Panc1 (cell line): ENCODE measurements around the gene ERC2. TPM values are rescaled to one million over a fixed set of nuclear protein-coding genes. Genes with fewer than 3 reads are reported as not detected.

Experiments
- ATAC-seq: fragments of 200-7000 bp; cut with Tn5 transposase; 2 replicates; pipeline ENCODE4 v1.9.1; 2020; ENCODE audit warnings: mild to moderate bottlenecking, moderate library complexity
- BruUV-seq: library from RNA; stranded (reverse); fragments of 400-500 nt; replicated peaks from 2 replicates; lab custom pipeline; 2021; lab: Mats Ljungman, UMichigan
- CTCF ChIA-PET: fragments of 300-600 bp; sonication (Branson Sonifier 250); formaldehyde crosslinking; loops from one replicate; lab custom pipeline; 2022; ENCODE audit warnings: antibody characterized with exemption; lab: Charles Lee
- POLR2A ChIA-PET: fragments of 300-600 bp; sonication (Branson Sonifier 250); formaldehyde crosslinking; loops from one replicate; lab custom pipeline; 2022; ENCODE audit warnings: antibody characterized with exemption; lab: Charles Lee
- DNase-seq: peaks from one replicate; pipeline ENCODE4 v3.0.0-alpha.2; 2010; ENCODE audit warnings: low read depth, low spot score
- H3K27ac ChIP-seq: 2 replicates; pipeline ENCODE4 v1.5.1; 2011; ENCODE audit warnings: mild to moderate bottlenecking, low read length, inconsistent platforms
- H3K27me3 ChIP-seq: fragments of 200-500 bp; sonication (Bioruptor generic); 2 replicates; pipeline ENCODE4 v1.6.0; 2014; ENCODE audit warnings: low read length, inconsistent platforms; ENCODE audit not compliant: control insufficient read depth, insufficient read depth
- H3K36me3 ChIP-seq: fragments of 200-500 bp; sonication (Bioruptor generic); 2 replicates; pipeline ENCODE4 v1.5.1; 2014; ENCODE audit warnings: inconsistent platforms, mild to moderate bottlenecking, low read length, moderate library complexity; ENCODE audit not compliant: control insufficient read depth, insufficient read depth
- H3K4me1 ChIP-seq: 2 replicates; pipeline ENCODE4 v1.5.1; 2011; ENCODE audit warnings: inconsistent platforms, mild to moderate bottlenecking, low read length, moderate library complexity; ENCODE audit not compliant: control insufficient read depth, insufficient read depth
- H3K4me3 ChIP-seq, 2 experiments: 2 replicates each; pipeline ENCODE4 v1.5.1; 2011 to 2012; ENCODE audit warnings: low read depth in 2 of 2, low read length in 2 of 2, mild to moderate bottlenecking in 2 of 2, inconsistent platforms in 1 of 2, moderate library complexity in 1 of 2
- H3K9me3 ChIP-seq: fragments of 200-500 bp; sonication (Bioruptor generic); 2 replicates; pipeline ENCODE4 v1.5.1; 2014; ENCODE audit warnings: low read depth, mild to moderate bottlenecking, inconsistent platforms, low read length, moderate library complexity; ENCODE audit not compliant: control insufficient read depth, insufficient read depth
- CTCF ChIP-seq: fragments of 450-650 bp; IDR thresholded peaks from 2 replicates; pipeline ENCODE4 v1.5.1; 2017; ENCODE audit warnings: mild to moderate bottlenecking
- POLR2AphosphoS5 ChIP-seq: IDR thresholded peaks from 2 replicates; pipeline ENCODE4 v1.6.1; 2012; ENCODE audit warnings: mild to moderate bottlenecking, low read depth, low read length, moderate library complexity
- REST ChIP-seq, 2 experiments: IDR thresholded peaks; 2 replicates each; pipeline ENCODE4 v1.6.1; 2011 to 2012; ENCODE audit warnings: low read depth in 2 of 2, control low read depth in 1 of 2, low read length in 1 of 2, mild to moderate bottlenecking in 1 of 2, moderate library complexity in 1 of 2; ENCODE audit not compliant: insufficient read depth in 1 of 2
- SIN3A ChIP-seq: IDR thresholded peaks from 2 replicates; pipeline ENCODE4 v1.6.1; 2012; ENCODE audit warnings: low read depth, mild to moderate bottlenecking, low read length, moderate library complexity, borderline replicate concordance; ENCODE audit not compliant: insufficient read depth
- TCF7L2 ChIP-seq: IDR thresholded peaks from 2 replicates; pipeline ENCODE4 v1.6.1; 2011; ENCODE audit warnings: mild to moderate bottlenecking, low read depth, low read length, inconsistent platforms
- in situ Hi-C: cut with HindIII; loops from 2 replicates; pipeline ENCODE4 v1.10.0; 2016; ENCODE audit warnings: low sequenced_read_pairs, low pct_unique_long_range_greater_than_20kb
- intact Hi-C: fragments of 100-400 bp; cut with micrococcal nuclease; formaldehyde crosslinking; loops from one replicate; pipeline ENCODE4 v1.10.0; 2022; ENCODE audit not compliant: unreplicated experiment
- total RNA-seq: library from RNA; stranded (reverse); gene quantifications from one replicate; pipeline ENCODE4 v1.2.1, GENCODE V29; 2021; ENCODE audit not compliant: unreplicated experiment

ERC2 gene
- total RNA-seq, 1 experiment from 2014 or later = 0.33 TPM

- TF ChIP-seq REST (IDR thresholded peaks at IDR 0.05; ENCODE audit: insufficient read depth in 1 of 2, low read depth in 2 of 2, low read length in 1 of 2) (no peak), SIN3A (no peak), TCF7L2 (no peak), POLR2AphosphoS5 (no peak), CTCF (no peak)
- Histone ChIP-seq H3K9me3 (no peaks in the 10 kb centered on the region), H3K4me1 (peaks cover 3% of the 10 kb centered on the region; the same call in 1 of the 2 replicates), H3K27ac (no peak overlapping the region), H3K36me3 (no peaks in the 10 kb centered on the region), H3K4me3 (no peak overlapping the region), H3K27me3 (peaks cover 10% of the 10 kb centered on the region)
- intact Hi-C loops (loop anchor here (10.0 kb wide), 1 partner anchor 619 kb away; no protein-coding TSS in a partner anchor), in situ Hi-C loops (no loop called here)
- no TSS peak for BruUV-seq
- POLR2A ChIA-PET = no interaction called here
- CTCF ChIA-PET = no interaction called here
- ATAC-seq = no peak
- no peak for DNase-seq
Observed at GRCh38 chr3:55483196-55484095, 984.8 kb downstream of the ERC2 start.

- intact Hi-C loops = loop anchor here (10.0 kb wide), 1 partner anchor 618 kb away; no protein-coding TSS in a partner anchor
- no peaks in the 10 kb centered on the region for H3K36me3 ChIP-seq
- no TSS peak for BruUV-seq
- CTCF ChIA-PET = no interaction called here
- no peak overlapping the region for H3K27ac ChIP-seq
- POLR2A ChIA-PET = no interaction called here
- no peak for TF ChIP-seq POLR2AphosphoS5
- no peak for TF ChIP-seq TCF7L2
- TF ChIP-seq CTCF = no peak
- no peak for TF ChIP-seq REST (IDR thresholded peaks at IDR 0.05; ENCODE audit: insufficient read depth in 1 of 2, low read depth in 2 of 2, low read length in 1 of 2)
- no peak for TF ChIP-seq SIN3A
- H3K9me3 ChIP-seq = no peaks in the 10 kb centered on the region
- no peak for DNase-seq
- no peak for ATAC-seq
- in situ Hi-C loops = no loop called here
- H3K27me3 ChIP-seq = peaks cover 13% of the 10 kb centered on the region
- H3K4me3 ChIP-seq = no peak overlapping the region; a peak in 1 of 4 replicates
- H3K4me1 ChIP-seq = peaks cover 3% of the 10 kb centered on the region; the same call in 1 of the 2 replicates
Observed at GRCh38 chr3:55482496-55483195, 985.6 kb downstream of the ERC2 start.
